ENCODE data around the gene FAM156A.
"Not testable (repeated sequence)": the region's sequence is repeated elsewhere in the genome, so short reads cannot be mapped to it uniquely, and the experiment has no call there.

The FAM156A gene

GRCh38 chrX:52940704-52941103 is 17.6 kb downstream of the FAM156A start:
- H3K4me1 Mint-ChIP-seq, CTCF ChIA-PET, H3K27me3 Mint-ChIP-seq, H3K4me3 Mint-ChIP-seq, H3K9me3 Mint-ChIP-seq, H3K27ac Mint-ChIP-seq, H3K36me3 Mint-ChIP-seq, DNase-seq: not testable (repeated sequence)

GRCh38 chrX:52935470-52935784 is 22.9 kb downstream of the FAM156A start:
- H3K9me3 Mint-ChIP-seq, DNase-seq, H3K36me3 Mint-ChIP-seq, CTCF ChIA-PET: not testable (repeated sequence)
- Mint-ChIP-seq H3K4me1 (peaks cover 12% of the 10 kb centered on the region), H3K4me3 (peak overlapping the region; percentile 80), H3K27ac (peak overlapping the region; percentile 96), H3K27me3 (peaks cover 11% of the 10 kb centered on the region)

DNA sequence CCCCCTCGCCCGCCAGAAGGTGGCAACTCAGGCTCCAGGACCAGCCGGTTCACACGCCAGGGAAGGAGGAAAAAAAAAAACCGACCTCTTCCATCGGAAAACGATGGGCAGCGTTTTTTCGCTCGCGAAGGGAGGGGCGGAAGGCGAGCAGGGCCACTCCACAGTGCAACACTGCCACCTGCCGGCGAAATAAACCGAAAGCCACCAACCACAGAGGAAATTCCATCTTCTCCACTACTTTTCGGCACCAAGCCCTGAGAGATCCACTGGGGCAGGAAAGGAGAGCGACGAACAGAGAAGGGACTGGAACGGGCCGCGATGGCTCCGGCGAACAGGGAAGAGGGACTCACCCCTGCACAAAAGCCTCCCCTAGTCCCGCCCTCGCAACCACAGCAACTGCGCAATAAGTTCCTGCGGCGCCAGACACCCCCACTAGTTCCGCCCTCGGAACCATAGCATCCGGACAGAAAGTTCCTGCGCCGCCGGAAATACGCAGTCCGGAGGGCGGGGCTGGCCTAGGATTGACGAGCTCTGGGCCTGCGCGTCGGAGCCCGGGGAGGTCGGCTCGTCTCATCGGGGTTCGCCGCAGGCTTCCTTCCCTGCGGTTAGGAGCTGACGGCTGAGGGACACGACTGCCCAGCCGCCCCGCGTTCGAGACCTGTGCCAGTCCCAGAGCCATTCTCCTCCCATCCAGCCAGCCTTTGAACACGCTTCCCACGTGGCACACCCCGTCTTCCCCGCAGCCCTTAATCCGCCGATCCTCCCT is 23.4 kb downstream of the FAM156A start:
- Mint-ChIP-seq H3K27ac (peak overlapping the region; percentile 96), H3K27me3 (peaks cover 11% of the 10 kb centered on the region), H3K36me3 (peaks cover 5% of the 10 kb centered on the region), H3K4me3 (peak overlapping the region; percentile 80), H3K9me3 (no peaks in the 10 kb centered on the region), H3K4me1 (peaks cover 12% of the 10 kb centered on the region)
- CTCF ChIA-PET = no interaction called here
- DNase-seq = peak; percentile 93

DNA sequence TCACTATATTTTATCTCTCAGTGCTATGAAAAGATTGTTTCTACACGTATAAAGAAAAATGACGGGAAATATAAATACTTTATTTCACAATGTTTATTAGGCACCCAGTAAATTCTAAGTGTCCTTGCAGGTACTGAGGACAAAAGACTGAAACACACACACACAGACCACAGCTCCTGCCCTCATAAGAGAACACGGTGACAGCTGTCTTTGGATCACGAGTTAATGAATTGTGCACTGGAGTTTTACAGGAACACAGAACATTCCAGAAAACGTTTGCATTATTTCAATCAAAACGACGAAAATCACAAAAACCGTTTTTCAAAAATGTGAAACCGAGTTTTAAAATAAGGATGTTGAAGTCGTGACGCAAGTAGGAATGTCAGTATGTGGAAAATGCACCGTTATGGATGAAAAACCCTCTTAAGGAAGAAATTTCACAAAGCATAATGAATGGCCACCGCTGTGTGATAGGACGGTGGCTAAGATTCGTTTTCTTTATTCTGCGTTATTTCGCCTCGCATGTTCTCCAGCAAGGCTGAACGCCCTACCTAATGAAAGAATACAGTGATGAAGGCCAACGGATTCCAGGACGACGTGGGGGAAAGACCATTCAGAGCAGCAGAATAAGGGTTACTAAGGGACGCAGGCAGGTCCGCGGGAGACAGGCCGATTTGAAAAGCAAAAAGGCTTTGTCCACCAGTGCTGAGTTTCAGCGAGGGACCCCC is 24.2 kb downstream of the FAM156A start:
- Mint-ChIP-seq H3K4me3 (peak overlapping the region; percentile 80), H3K9me3 (no peaks in the 10 kb centered on the region), H3K4me1 (peaks cover 12% of the 10 kb centered on the region), H3K36me3 (peaks cover 5% of the 10 kb centered on the region), H3K27ac (peak overlapping the region; percentile 96), H3K27me3 (peaks cover 11% of the 10 kb centered on the region)
- no peak for DNase-seq
- CTCF ChIA-PET = no interaction called here

GRCh38 chrX:52933213-52933612 is 25.1 kb downstream of the FAM156A start:
- no peak for DNase-seq
- Mint-ChIP-seq H3K9me3 (no peaks in the 10 kb centered on the region), H3K27ac (no peak overlapping the region), H3K4me3 (no peak overlapping the region), H3K4me1 (peaks cover 12% of the 10 kb centered on the region), H3K27me3 (peaks cover 15% of the 10 kb centered on the region), H3K36me3 (peaks cover 5% of the 10 kb centered on the region)
- CTCF ChIA-PET = no interaction called here

DNA sequence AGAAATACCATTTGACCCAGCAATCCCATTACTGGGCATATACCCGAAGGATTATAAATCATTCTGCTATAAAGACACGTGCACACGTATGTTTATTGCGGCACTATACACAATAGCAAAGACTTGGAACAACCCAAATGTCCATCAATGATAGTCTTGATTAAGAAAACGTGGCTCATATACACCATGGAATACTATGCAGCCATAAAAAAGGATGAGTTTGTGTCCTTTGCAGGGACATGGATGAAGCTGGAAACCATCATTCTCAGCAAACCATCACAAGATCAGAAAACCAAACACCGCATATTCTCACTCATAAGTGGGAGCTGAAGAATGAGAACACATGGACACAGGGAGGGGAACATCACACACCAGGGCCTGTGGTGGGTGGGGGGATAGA is 28.1 kb downstream of the FAM156A start:
- Mint-ChIP-seq H3K4me1 (peaks cover 21% of the 10 kb centered on the region), H3K27me3 (peaks cover 25% of the 10 kb centered on the region)
- H3K27ac Mint-ChIP-seq, DNase-seq, H3K9me3 Mint-ChIP-seq, H3K4me3 Mint-ChIP-seq, H3K36me3 Mint-ChIP-seq, CTCF ChIA-PET: not testable (repeated sequence)

DNA sequence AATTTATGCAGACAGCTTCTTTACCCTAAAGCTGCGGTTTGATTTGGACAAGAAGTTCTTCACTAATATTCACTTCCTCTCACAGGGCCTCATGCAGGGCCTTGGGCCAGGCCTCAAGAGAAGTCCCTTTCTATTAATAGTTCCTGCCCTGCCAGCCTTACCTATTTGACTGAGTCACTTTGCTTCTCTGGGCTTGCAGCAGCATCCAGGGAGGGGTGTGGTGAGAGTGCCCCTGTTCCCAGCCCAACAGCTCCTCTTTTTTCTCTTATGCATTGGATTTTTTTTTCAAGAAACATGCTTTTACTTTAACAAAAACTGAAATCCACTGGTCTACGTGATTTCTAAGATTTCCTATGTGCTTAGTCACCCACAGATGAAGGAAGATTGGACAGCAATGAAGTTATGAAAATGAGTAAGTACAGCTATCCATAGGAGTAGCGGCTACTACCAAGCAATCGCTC is 34.5 kb downstream of the FAM156A start:
- Mint-ChIP-seq H3K27ac (no peak overlapping the region), H3K9me3 (no peaks in the 10 kb centered on the region), H3K4me1 (peaks cover 16% of the 10 kb centered on the region), H3K4me3 (no peak overlapping the region), H3K36me3 (no peaks in the 10 kb centered on the region), H3K27me3 (peaks cover 33% of the 10 kb centered on the region)
- DNase-seq = no peak
- CTCF ChIA-PET = no interaction called here

DNA sequence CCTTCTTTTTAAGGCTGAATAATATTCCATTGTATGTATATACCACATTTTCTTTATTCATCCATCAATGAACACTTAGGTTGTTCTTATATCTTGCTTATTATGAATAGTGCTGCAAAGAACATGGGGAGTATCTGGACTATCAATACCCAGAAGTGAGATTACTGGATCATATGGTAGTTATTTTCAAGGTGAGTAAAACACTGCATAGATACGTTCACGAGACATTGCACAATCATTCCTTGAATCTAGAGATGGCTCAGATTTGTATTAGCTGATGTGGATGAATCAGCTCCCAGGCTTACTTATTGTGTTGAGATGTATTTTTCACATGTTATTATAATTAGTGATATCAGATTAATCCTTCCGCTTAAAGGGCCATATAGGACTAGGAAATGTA is 43.6 kb downstream of the FAM156A start:
- CTCF ChIA-PET, H3K9me3 Mint-ChIP-seq, H3K27ac Mint-ChIP-seq, DNase-seq, H3K36me3 Mint-ChIP-seq, H3K4me3 Mint-ChIP-seq, H3K27me3 Mint-ChIP-seq, H3K4me1 Mint-ChIP-seq: not testable (repeated sequence)

DNA sequence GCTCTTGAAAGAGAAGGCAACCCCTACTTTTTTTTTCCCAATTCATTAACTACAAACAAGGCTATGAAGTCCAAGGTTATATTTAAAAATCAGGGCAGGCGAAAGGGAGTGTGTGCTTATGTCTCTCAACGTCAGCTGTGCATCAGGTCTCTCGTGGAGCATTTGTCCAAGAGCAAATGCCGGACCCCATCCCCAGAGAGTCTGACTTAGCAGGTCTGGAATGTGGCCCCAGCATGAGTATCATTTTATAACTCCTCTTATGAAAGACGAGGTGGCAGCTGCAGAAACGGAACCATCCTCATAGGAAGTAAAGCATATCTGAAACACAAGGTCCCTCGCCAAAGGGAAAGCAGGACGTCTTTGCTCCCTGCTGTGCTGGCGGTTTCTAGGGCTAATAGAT is 44.6 kb downstream of the FAM156A start:
- H3K27me3 Mint-ChIP-seq, DNase-seq, H3K4me3 Mint-ChIP-seq, H3K27ac Mint-ChIP-seq, H3K36me3 Mint-ChIP-seq, H3K9me3 Mint-ChIP-seq, CTCF ChIA-PET, H3K4me1 Mint-ChIP-seq: not testable (repeated sequence)

DNA sequence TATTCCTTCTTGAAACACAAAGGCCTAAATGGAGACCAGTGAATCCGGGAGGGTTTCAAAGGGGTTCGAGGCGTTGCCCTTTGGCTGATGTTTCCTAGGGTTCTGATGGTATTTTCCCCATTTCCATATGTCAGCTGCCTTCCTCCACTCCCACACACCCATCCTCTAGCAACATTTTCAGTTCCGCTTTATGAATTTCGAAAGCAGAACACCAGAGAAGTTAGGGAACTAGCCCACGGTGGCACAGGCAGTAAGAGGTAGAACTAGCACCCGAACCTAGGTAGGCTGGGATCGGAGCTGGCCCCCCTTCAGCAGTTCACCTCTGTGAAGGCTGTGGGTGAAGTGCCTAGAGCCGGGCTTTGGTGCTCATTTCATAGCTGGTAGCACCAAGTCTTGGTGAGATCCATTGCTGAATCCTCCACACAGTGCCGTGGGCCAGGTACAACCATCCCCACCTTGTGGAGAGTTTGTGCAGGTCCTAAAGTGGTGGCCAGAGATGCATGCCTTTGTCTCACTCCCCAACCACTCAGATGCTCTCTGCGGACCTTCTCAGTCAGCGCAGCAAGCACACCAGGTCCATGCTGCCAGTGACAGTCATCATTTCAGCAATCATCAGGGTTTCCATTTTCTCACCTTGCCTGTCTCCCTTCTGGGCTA is 48.9 kb downstream of the FAM156A start:
- H3K27ac Mint-ChIP-seq, H3K4me1 Mint-ChIP-seq, H3K27me3 Mint-ChIP-seq, H3K9me3 Mint-ChIP-seq, CTCF ChIA-PET, DNase-seq, H3K36me3 Mint-ChIP-seq, H3K4me3 Mint-ChIP-seq: not testable (repeated sequence)

DNA sequence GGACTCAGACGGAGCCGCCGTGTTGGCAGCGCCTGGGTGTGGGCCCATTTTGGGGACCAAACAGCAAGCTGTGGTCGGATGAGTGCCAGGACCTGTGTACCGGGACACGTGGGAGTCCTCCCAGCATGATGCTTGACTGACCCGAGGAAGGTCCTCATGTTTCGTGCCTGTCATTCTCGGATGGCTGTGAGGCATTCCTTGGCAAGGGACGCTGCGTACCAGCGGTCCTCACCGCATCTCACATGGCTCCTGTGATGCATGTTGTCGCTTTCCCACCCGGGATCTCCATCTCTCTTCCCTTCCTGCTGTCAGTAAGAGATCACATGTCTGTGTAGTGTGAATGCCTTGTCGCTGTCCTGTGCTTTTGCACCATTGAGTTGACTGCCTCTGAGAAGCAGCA is 50.4 kb downstream of the FAM156A start:
- H3K27me3 Mint-ChIP-seq, H3K27ac Mint-ChIP-seq, H3K4me3 Mint-ChIP-seq, DNase-seq, H3K9me3 Mint-ChIP-seq, H3K4me1 Mint-ChIP-seq, H3K36me3 Mint-ChIP-seq, CTCF ChIA-PET: not testable (repeated sequence)

- H3K4me1 Mint-ChIP-seq, CTCF ChIA-PET, H3K9me3 Mint-ChIP-seq, H3K36me3 Mint-ChIP-seq, DNase-seq, H3K27me3 Mint-ChIP-seq, H3K4me3 Mint-ChIP-seq, H3K27ac Mint-ChIP-seq: not testable (repeated sequence)
These were observed 51.2 kb downstream of the FAM156A start for GRCh38 chrX:52907137-52907536.

- H3K4me1 Mint-ChIP-seq, H3K27ac Mint-ChIP-seq, DNase-seq, H3K36me3 Mint-ChIP-seq, H3K9me3 Mint-ChIP-seq, H3K27me3 Mint-ChIP-seq, H3K4me3 Mint-ChIP-seq, CTCF ChIA-PET: not testable (repeated sequence)
These were observed 52.2 kb downstream of the FAM156A start for GRCh38 chrX:52906072-52906471.

GRCh38 chrX:52905531-52905930 is 52.8 kb downstream of the FAM156A start:
- DNase-seq, H3K4me1 Mint-ChIP-seq, H3K27ac Mint-ChIP-seq, H3K9me3 Mint-ChIP-seq, CTCF ChIA-PET, H3K27me3 Mint-ChIP-seq, H3K4me3 Mint-ChIP-seq, H3K36me3 Mint-ChIP-seq: not testable (repeated sequence)
